ENCODE data around the gene PSMA2. TPM values are rescaled to one million over a fixed set of nuclear protein-coding genes. Genes with fewer than 3 reads are reported as not detected.

The PSMA2 gene
- total and polyA plus RNA-seq, 4 donors, result 50.4 to 108 (median 85.6) TPM

- no peaks in the 10 kb centered on the region for H3K9me3 ChIP-seq (ENCODE audit: control insufficient read depth, low read length)
- WGBS, 2 donors, result 46 to 48% methylated on average over 6 of the region's 6 CpGs
- H3K27ac ChIP-seq (ENCODE audit: low read depth in 1 of 2, low read length in 2 of 2), result no peak overlapping the region
- no peak for DNase-seq
- H3K4me1 ChIP-seq (ENCODE audit: control insufficient read depth in 1 of 2, insufficient read depth in 2 of 2, low read length in 2 of 2), result no peaks in the 10 kb centered on the region
- intact Hi-C loops (cut with DNase I), result no loop called here
- no peaks in the 10 kb centered on the region for H3K27me3 ChIP-seq (ENCODE audit: control insufficient read depth in 1 of 2, insufficient read depth in 2 of 2, low read length in 1 of 2)
- ATAC-seq (ENCODE audit: low FRiP score), result no peak
- H3K36me3 ChIP-seq (ENCODE audit: control insufficient read depth in 1 of 2, insufficient read depth in 2 of 2, low read length in 1 of 2), result no peaks in the 10 kb centered on the region
- no peak overlapping the region for H3K4me3 ChIP-seq (ENCODE audit: low read length in 2 of 2)
Measured at GRCh38 chr7:42964849-42965805, 33.2 kb upstream of the PSMA2 start.

- H3K9me3 ChIP-seq (ENCODE audit: control insufficient read depth, low read length), result no peaks in the 10 kb centered on the region
- 67 to 69% methylated on average over 2 of the region's 2 CpGs for WGBS, 2 donors
- no peaks in the 10 kb centered on the region for H3K4me1 ChIP-seq (ENCODE audit: control insufficient read depth in 1 of 2, insufficient read depth in 2 of 2, low read length in 2 of 2)
- H3K36me3 ChIP-seq (ENCODE audit: control insufficient read depth in 1 of 2, insufficient read depth in 2 of 2, low read length in 1 of 2), result no peaks in the 10 kb centered on the region
- ATAC-seq (ENCODE audit: low FRiP score) (no peak), DNase-seq (no peak)
- no peak overlapping the region for H3K4me3 ChIP-seq (ENCODE audit: low read length in 2 of 2)
- H3K27ac ChIP-seq (ENCODE audit: low read depth in 1 of 2, low read length in 2 of 2), result no peak overlapping the region
- H3K27me3 ChIP-seq (ENCODE audit: control insufficient read depth in 1 of 2, insufficient read depth in 2 of 2, low read length in 1 of 2), result no peaks in the 10 kb centered on the region
- intact Hi-C loops (cut with DNase I), result no loop called here
Measured at GRCh38 chr7:42964293-42964692, 32.3 kb upstream of the PSMA2 start.

- H3K4me3 ChIP-seq (ENCODE audit: low read length in 2 of 2), result no peak overlapping the region
- H3K27ac ChIP-seq (ENCODE audit: low read depth in 1 of 2, low read length in 2 of 2), result no peak overlapping the region
- H3K27me3 ChIP-seq (ENCODE audit: control insufficient read depth in 1 of 2, insufficient read depth in 2 of 2, low read length in 1 of 2), result no peaks in the 10 kb centered on the region
- ATAC-seq (ENCODE audit: low FRiP score) (no peak), DNase-seq (no peak)
- no peaks in the 10 kb centered on the region for H3K4me1 ChIP-seq (ENCODE audit: control insufficient read depth in 1 of 2, insufficient read depth in 2 of 2, low read length in 2 of 2)
- H3K36me3 ChIP-seq (ENCODE audit: control insufficient read depth in 1 of 2, insufficient read depth in 2 of 2, low read length in 1 of 2), result no peaks in the 10 kb centered on the region
- intact Hi-C loops (cut with DNase I), result no loop called here
- H3K9me3 ChIP-seq (ENCODE audit: control insufficient read depth, low read length), result peaks cover 2% of the 10 kb centered on the region
- 74 to 85% methylated on average over 2 of the region's 2 CpGs for WGBS, 2 donors
Measured at GRCh38 chr7:42961170-42961569, 29.2 kb upstream of the PSMA2 start.

- Histone ChIP-seq H3K36me3 (ENCODE audit: control insufficient read depth in 1 of 2, insufficient read depth in 2 of 2, low read length in 1 of 2) (no peaks in the 10 kb centered on the region), H3K4me1 (ENCODE audit: control insufficient read depth in 1 of 2, insufficient read depth in 2 of 2, low read length in 2 of 2) (no peaks in the 10 kb centered on the region), H3K27ac (ENCODE audit: low read depth in 1 of 2, low read length in 2 of 2) (no peak overlapping the region), H3K9me3 (ENCODE audit: control insufficient read depth, low read length) (peaks cover 2% of the 10 kb centered on the region), H3K27me3 (ENCODE audit: control insufficient read depth in 1 of 2, insufficient read depth in 2 of 2, low read length in 1 of 2) (no peaks in the 10 kb centered on the region), H3K4me3 (ENCODE audit: low read length in 2 of 2) (no peak overlapping the region)
- WGBS, 2 donors, result 71 to 75% methylated on average over 2 of the region's 2 CpGs
- ATAC-seq (ENCODE audit: low FRiP score), result no peak
- intact Hi-C loops (cut with DNase I), result no loop called here
- no peak for DNase-seq
Measured at GRCh38 chr7:42960762-42961161, 28.8 kb upstream of the PSMA2 start.

GRCh38 chr7:42959549-42959948 is 27.6 kb upstream of the PSMA2 start:
- H3K27ac ChIP-seq (ENCODE audit: low read depth in 1 of 2, low read length in 2 of 2), result no peak overlapping the region
- 90 to 93% methylated on average over 2 of the region's 2 CpGs for WGBS, 2 donors
- no peak overlapping the region for H3K4me3 ChIP-seq (ENCODE audit: low read length in 2 of 2)
- peaks cover 2% of the 10 kb centered on the region for H3K9me3 ChIP-seq (ENCODE audit: control insufficient read depth, low read length)
- no peak for DNase-seq
- H3K36me3 ChIP-seq (ENCODE audit: control insufficient read depth in 1 of 2, insufficient read depth in 2 of 2, low read length in 1 of 2), result no peaks in the 10 kb centered on the region
- no peaks in the 10 kb centered on the region for H3K4me1 ChIP-seq (ENCODE audit: control insufficient read depth in 1 of 2, insufficient read depth in 2 of 2, low read length in 2 of 2)
- intact Hi-C loops (cut with DNase I), result no loop called here
- H3K27me3 ChIP-seq (ENCODE audit: control insufficient read depth in 1 of 2, insufficient read depth in 2 of 2, low read length in 1 of 2), result no peaks in the 10 kb centered on the region
- ATAC-seq (ENCODE audit: low FRiP score), result no peak

GRCh38 chr7:42956062-42956461 is 24.1 kb upstream of the PSMA2 start:
- peaks cover 2% of the 10 kb centered on the region for H3K9me3 ChIP-seq (ENCODE audit: control insufficient read depth, low read length)
- intact Hi-C loops (cut with DNase I), result no loop called here
- H3K36me3 ChIP-seq (ENCODE audit: control insufficient read depth in 1 of 2, insufficient read depth in 2 of 2, low read length in 1 of 2), result no peaks in the 10 kb centered on the region
- no peak for DNase-seq
- no peaks in the 10 kb centered on the region for H3K4me1 ChIP-seq (ENCODE audit: control insufficient read depth in 1 of 2, insufficient read depth in 2 of 2, low read length in 2 of 2)
- ATAC-seq (ENCODE audit: low FRiP score), result no peak
- no peaks in the 10 kb centered on the region for H3K27me3 ChIP-seq (ENCODE audit: control insufficient read depth in 1 of 2, insufficient read depth in 2 of 2, low read length in 1 of 2)
- no peak overlapping the region for H3K4me3 ChIP-seq (ENCODE audit: low read length in 2 of 2)
- no peak overlapping the region for H3K27ac ChIP-seq (ENCODE audit: low read depth in 1 of 2, low read length in 2 of 2)

GRCh38 chr7:42953994-42954393 is 22.0 kb upstream of the PSMA2 start:
- H3K4me1 ChIP-seq (ENCODE audit: control insufficient read depth in 1 of 2, insufficient read depth in 2 of 2, low read length in 2 of 2), result no peaks in the 10 kb centered on the region
- WGBS, 2 donors, result 91 to 94% methylated on average over 4 of the region's 4 CpGs
- no peaks in the 10 kb centered on the region for H3K27me3 ChIP-seq (ENCODE audit: control insufficient read depth in 1 of 2, insufficient read depth in 2 of 2, low read length in 1 of 2)
- intact Hi-C loops (cut with DNase I), result no loop called here
- no peak overlapping the region for H3K4me3 ChIP-seq (ENCODE audit: low read length in 2 of 2)
- no peak for ATAC-seq (ENCODE audit: low FRiP score)
- H3K9me3 ChIP-seq (ENCODE audit: control insufficient read depth, low read length), result peaks cover 2% of the 10 kb centered on the region
- no peak for DNase-seq
- H3K27ac ChIP-seq (ENCODE audit: low read depth in 1 of 2, low read length in 2 of 2), result no peak overlapping the region
- H3K36me3 ChIP-seq (ENCODE audit: control insufficient read depth in 1 of 2, insufficient read depth in 2 of 2, low read length in 1 of 2), result no peaks in the 10 kb centered on the region

- ATAC-seq (ENCODE audit: low FRiP score), result no peak
- intact Hi-C loops (cut with DNase I), result no loop called here
- WGBS, 2 donors, result 61 to 70% methylated on average over 4 of the region's 4 CpGs
Measured at GRCh38 chr7:42952328-42952727, 20.4 kb upstream of the PSMA2 start.

GRCh38 chr7:42950417-42950816 is 18.4 kb upstream of the PSMA2 start:
- Histone ChIP-seq H3K4me1 (ENCODE audit: control insufficient read depth in 1 of 2, insufficient read depth in 2 of 2, low read length in 2 of 2) (no peaks in the 10 kb centered on the region), H3K27ac (ENCODE audit: low read depth in 1 of 2, low read length in 2 of 2) (no peak overlapping the region), H3K27me3 (ENCODE audit: control insufficient read depth in 1 of 2, insufficient read depth in 2 of 2, low read length in 1 of 2) (no peaks in the 10 kb centered on the region), H3K9me3 (ENCODE audit: control insufficient read depth, low read length) (no peaks in the 10 kb centered on the region), H3K4me3 (ENCODE audit: low read length in 2 of 2) (no peak overlapping the region), H3K36me3 (ENCODE audit: control insufficient read depth in 1 of 2, insufficient read depth in 2 of 2, low read length in 1 of 2) (no peaks in the 10 kb centered on the region)
- 61 to 67% methylated on average over 3 of the region's 3 CpGs for WGBS, 2 donors
- ATAC-seq (ENCODE audit: low FRiP score) (no peak), DNase-seq (no peak)
- intact Hi-C loops (cut with DNase I), result no loop called here

More at GRCh38 chr7:42952328-42952727, 20.4 kb upstream of the PSMA2 start:
- H3K4me3 ChIP-seq (ENCODE audit: low read length in 2 of 2), result no peak overlapping the region
- peaks cover 2% of the 10 kb centered on the region for H3K9me3 ChIP-seq (ENCODE audit: control insufficient read depth, low read length)
- H3K27me3 ChIP-seq (ENCODE audit: control insufficient read depth in 1 of 2, insufficient read depth in 2 of 2, low read length in 1 of 2), result no peaks in the 10 kb centered on the region
- no peaks in the 10 kb centered on the region for H3K4me1 ChIP-seq (ENCODE audit: control insufficient read depth in 1 of 2, insufficient read depth in 2 of 2, low read length in 2 of 2)
- no peak for DNase-seq
- no peak overlapping the region for H3K27ac ChIP-seq (ENCODE audit: low read depth in 1 of 2, low read length in 2 of 2)
- no peaks in the 10 kb centered on the region for H3K36me3 ChIP-seq (ENCODE audit: control insufficient read depth in 1 of 2, insufficient read depth in 2 of 2, low read length in 1 of 2)

Data from aorta (tissue), 5 donors.